ENCODE results near the gene GINS2. TPM values are rescaled to one million over a fixed set of nuclear protein-coding genes. Genes with fewer than 3 reads are reported as not detected.
A peak's percentile ranks its signal among the peaks of the same experiment; 100 is the strongest.

The GINS2 gene
- total RNA-seq, 2 experiments from 2014 or later = 1.1 to 1.4 TPM

DNA sequence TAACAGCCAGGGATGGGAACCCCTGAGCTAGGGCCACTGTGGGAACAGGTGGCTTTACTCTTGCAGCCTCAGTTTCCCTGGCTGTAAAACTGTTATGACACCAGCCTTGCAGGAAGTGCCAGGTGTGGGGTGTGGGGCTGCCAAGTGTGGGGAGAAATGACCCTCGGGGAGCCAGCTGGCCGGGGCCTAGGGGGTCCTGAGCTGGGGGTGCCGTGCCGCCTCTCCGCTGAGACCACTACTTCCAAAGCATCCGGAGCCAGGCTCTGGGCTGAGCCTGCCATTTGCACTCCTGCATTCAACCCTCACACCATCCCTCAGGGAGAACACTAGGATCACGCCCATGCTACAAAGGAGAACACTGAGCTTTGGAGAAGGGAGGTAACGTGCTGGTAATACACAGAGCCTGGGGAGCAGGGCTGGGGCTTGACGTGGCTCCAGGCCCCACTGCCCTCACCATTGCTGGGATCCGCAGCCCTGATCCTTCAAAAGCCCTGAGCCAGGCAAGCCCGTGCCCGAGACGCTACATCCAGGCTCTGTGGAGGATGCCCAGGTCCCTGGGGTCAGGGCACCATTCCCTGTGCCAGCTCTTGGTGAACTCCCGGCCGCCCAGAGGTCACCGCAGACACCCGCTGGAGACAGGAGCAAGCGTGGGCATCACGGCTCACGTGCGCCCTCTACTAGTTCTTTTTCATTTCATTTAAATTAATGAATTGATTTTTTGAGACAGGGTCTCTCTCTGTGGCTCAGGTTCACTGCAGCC is 28.8 kb upstream of the GINS2 start:
- ChIA-PET POLR2A (no interaction called here), CTCF (interaction anchor here (0.6 to 1.2 kb wide), 2 partner anchors 11 to 102 kb away, joined by 3 to 6 read pairs; no protein-coding TSS in a partner anchor)
- Histone ChIP-seq H3K27ac (ENCODE audit: low read depth in 1 of 2, low read length in 2 of 2) (no peak overlapping the region), H3K9me3 (ENCODE audit: control insufficient read depth in 1 of 2, insufficient read depth in 1 of 2, low read length in 2 of 2) (peaks cover under 1 to 3% of the 10 kb centered on the region in 2 experiments), H3K36me3 (ENCODE audit: insufficient read depth, low read length) (no peaks in the 10 kb centered on the region), H3K4me1 (ENCODE audit: insufficient read depth, low read length) (peaks cover 25% of the 10 kb centered on the region), H3K4me3 (ENCODE audit: low read length) (no peak overlapping the region), H3K27me3 (ENCODE audit: control insufficient read depth in 1 of 2, insufficient read depth in 2 of 2, low read length in 2 of 2) (peaks cover 0 to 3% of the 10 kb centered on the region in 2 experiments)
- Mint-ChIP-seq H3K4me1 (ENCODE audit: low read depth) (peaks cover 13% of the 10 kb centered on the region), H3K36me3 (ENCODE audit: low read depth) (no peaks in the 10 kb centered on the region), H3K27me3 (no peaks in the 10 kb centered on the region), H3K4me3 (no peak overlapping the region), H3K27ac (no peak overlapping the region), H3K9me3 (no peaks in the 10 kb centered on the region)
- TF ChIP-seq CTCF (IDR thresholded peaks at IDR 0.05) = peak; percentile 72
- DNase-seq = peak in 13 of 14 experiments; percentile 30 to 78 (median 42)
- no peak for ATAC-seq (ENCODE audit: poor library complexity)
- intact Hi-C loops (cut with DNase I, micrococcal nuclease) = loop anchor here (1.0 to 5.0 kb wide), 7 partner anchors 29 to 415 kb away; partner anchors contain the start of gene GINS2 (in 1 of the 2)

- ChIA-PET POLR2A (no interaction called here), CTCF (no interaction called here)
- H3K4me3 ChIP-seq (ENCODE audit: low read length) = no peak overlapping the region
- H3K27ac ChIP-seq (ENCODE audit: low read depth in 1 of 2, low read length in 2 of 2) = no peak overlapping the region
- intact Hi-C loops (cut with DNase I, micrococcal nuclease) = loop anchor here (2.0 to 5.0 kb wide), 4 partner anchors 59 to 414 kb away; no protein-coding TSS in a partner anchor
- TF ChIP-seq CTCF (IDR thresholded peaks at IDR 0.05) = no peak
- Mint-ChIP-seq H3K27me3 (no peaks in the 10 kb centered on the region), H3K27ac (no peak overlapping the region), H3K36me3 (ENCODE audit: low read depth) (peaks cover 6% of the 10 kb centered on the region), H3K4me1 (ENCODE audit: low read depth) (peaks cover 13% of the 10 kb centered on the region), H3K4me3 (no peak overlapping the region), H3K9me3 (peaks cover 4% of the 10 kb centered on the region)
- DNase-seq = no peak
- H3K4me1 ChIP-seq (ENCODE audit: insufficient read depth, low read length) = peaks cover 25% of the 10 kb centered on the region
- peaks cover 7 to 11% of the 10 kb centered on the region in 2 experiments for H3K9me3 ChIP-seq (ENCODE audit: control insufficient read depth in 1 of 2, insufficient read depth in 1 of 2, low read length in 2 of 2)
- peaks cover 0 to 3% of the 10 kb centered on the region in 2 experiments for H3K27me3 ChIP-seq (ENCODE audit: control insufficient read depth in 1 of 2, insufficient read depth in 2 of 2, low read length in 2 of 2)
- H3K36me3 ChIP-seq (ENCODE audit: insufficient read depth, low read length) = no peaks in the 10 kb centered on the region
- ATAC-seq (ENCODE audit: poor library complexity) = no peak
These were observed 27.9 kb upstream of the GINS2 start for GRCh38 chr16:85716680-85717038.

- peaks cover 0 to 3% of the 10 kb centered on the region in 2 experiments for H3K27me3 ChIP-seq (ENCODE audit: control insufficient read depth in 1 of 2, insufficient read depth in 2 of 2, low read length in 2 of 2)
- ATAC-seq (ENCODE audit: poor library complexity) (no peak), DNase-seq (no peak)
- no peaks in the 10 kb centered on the region for H3K36me3 ChIP-seq (ENCODE audit: insufficient read depth, low read length)
- peaks cover 25% of the 10 kb centered on the region for H3K4me1 ChIP-seq (ENCODE audit: insufficient read depth, low read length)
- no peak overlapping the region for H3K4me3 ChIP-seq (ENCODE audit: low read length)
- Mint-ChIP-seq H3K36me3 (ENCODE audit: low read depth) (peaks cover 8% of the 10 kb centered on the region), H3K4me1 (ENCODE audit: low read depth) (peaks cover 13% of the 10 kb centered on the region), H3K4me3 (no peak overlapping the region), H3K9me3 (peaks cover 4% of the 10 kb centered on the region), H3K27me3 (no peaks in the 10 kb centered on the region), H3K27ac (no peak overlapping the region)
- ChIA-PET CTCF (no interaction called here), POLR2A (interaction anchor here (0.6 kb wide), 1 partner anchor 219 kb away, joined by 3 read pairs; no protein-coding TSS in a partner anchor)
- peaks cover 7 to 11% of the 10 kb centered on the region in 2 experiments for H3K9me3 ChIP-seq (ENCODE audit: control insufficient read depth in 1 of 2, insufficient read depth in 1 of 2, low read length in 2 of 2)
- no peak for TF ChIP-seq CTCF (IDR thresholded peaks at IDR 0.05)
- intact Hi-C loops (cut with DNase I, micrococcal nuclease) = loop anchor here (2.0 to 5.0 kb wide), 4 partner anchors 59 to 414 kb away; no protein-coding TSS in a partner anchor
- H3K27ac ChIP-seq (ENCODE audit: low read depth in 1 of 2, low read length in 2 of 2) = no peak overlapping the region
These were observed 27.4 kb upstream of the GINS2 start for GRCh38 chr16:85716022-85716679.

Data from CD4-positive, alpha-beta T cell (primary cell).